GM12878 (cell line): ENCODE data around the gene C10orf71. TPM values are rescaled to one million over a fixed set of nuclear protein-coding genes. Genes with fewer than 3 reads are reported as not detected.

Experiments used
- ATAC-seq: fragments of 200-7000 bp; cut with Tn5 transposase; 3 replicates; pipeline ENCODE4 v1.9.1; 2020; ENCODE audit warnings: mild to moderate bottlenecking, moderate library complexity
- BruUV-seq: library from RNA; stranded (reverse); fragments of 400-500 nt; replicated peaks from 2 replicates; lab custom pipeline; 2021; lab: Mats Ljungman, UMichigan
- CTCF ChIA-PET: fragments of 300-600 bp; sonication (Branson Sonifier 250); formaldehyde crosslinking; extraction: SDS; loops from one replicate; lab custom pipeline; 2021; ENCODE audit warnings: inconsistent platforms; lab: Yijun Ruan, JAX
- POLR2A ChIA-PET: fragments of 350-600 bp; formaldehyde crosslinking; extraction: SDS; loops from one replicate; lab custom pipeline; 2021; ENCODE audit warnings: inconsistent platforms; lab: Charles Lee
- RAD21 ChIA-PET: fragments of 300-600 bp; sonication (Branson Sonifier 250); formaldehyde crosslinking; loops from one replicate; lab custom pipeline; 2023; ENCODE audit warnings: antibody characterized with exemption; ENCODE audit not compliant: unreplicated experiment; lab: Charles Lee
- SMC1A ChIA-PET: fragments of 300-600 bp; sonication (Branson Sonifier 250); formaldehyde crosslinking; loops from one replicate; lab custom pipeline; 2023; ENCODE audit not compliant: unreplicated experiment, uncharacterized antibody; lab: Charles Lee
- DNase-seq: peaks from one replicate; pipeline ENCODE4 v3.0.0-alpha.2; 2011; ENCODE audit warnings: low read depth, low spot score
- FAIRE-seq: peaks from 3 replicates; lab custom pipeline; 2011; peaks lifted over from hg19 to GRCh38; lab: Jason Lieb, UNC
- H2AFZ ChIP-seq: 2 replicates; pipeline ENCODE4 v1.6.0; 2011; ENCODE audit warnings: low read depth, low read length, control low read depth; ENCODE audit not compliant: control insufficient read depth
- H3K27ac ChIP-seq: 2 replicates; pipeline ENCODE4 v1.5.1; 2011; ENCODE audit warnings: control low read depth; ENCODE audit not compliant: control insufficient read depth, insufficient read depth
- H3K27me3 ChIP-seq, 2 experiments: replicated peaks in 1 of 2; 2 replicates each; pipeline versions ENCODE4 v1.6.0 to v1.6.1; 2011; ENCODE audit warnings: low read length in 1 of 2; ENCODE audit not compliant: control insufficient read depth in 2 of 2, insufficient read depth in 2 of 2
- H3K36me3 ChIP-seq, 2 experiments: 2 replicates each; pipeline ENCODE4 v1.5.1; 2011; ENCODE audit warnings: low read length in 1 of 2; ENCODE audit not compliant: control insufficient read depth in 2 of 2, insufficient read depth in 2 of 2
- H3K4me1 ChIP-seq: 2 replicates; pipeline ENCODE4 v1.6.1; 2011; ENCODE audit warnings: mild to moderate bottlenecking, low read length, moderate library complexity, mixed read lengths; ENCODE audit not compliant: control insufficient read depth, insufficient read depth
- H3K4me2 ChIP-seq: 2 replicates; pipeline ENCODE4 v1.6.0; 2011; ENCODE audit warnings: control low read depth; ENCODE audit not compliant: control insufficient read depth, insufficient read depth
- H3K4me3 ChIP-seq: fragments of 200-600 bp; sonication (generic); 2 replicates; pipeline ENCODE4 v1.5.1; 2016
- H3K79me2 ChIP-seq: 2 replicates; pipeline ENCODE4 v1.6.0; 2011; ENCODE audit warnings: low read length; ENCODE audit not compliant: control insufficient read depth, insufficient read depth
- H3K9ac ChIP-seq: 2 replicates; pipeline ENCODE4 v1.8.0; 2011; ENCODE audit warnings: low read length, control low read depth, mixed read lengths; ENCODE audit not compliant: control insufficient read depth, insufficient read depth
- H3K9me3 ChIP-seq: replicated peaks from 3 replicates; pipeline ENCODE4 v1.5.1; 2011; ENCODE audit warnings: mild to moderate bottlenecking, low read length; ENCODE audit not compliant: control insufficient read depth, insufficient read depth
- H4K20me1 ChIP-seq: 2 replicates; pipeline ENCODE4 v1.6.0; 2011; ENCODE audit not compliant: control insufficient read depth, insufficient read depth
- BACH1 ChIP-seq: fragments of 450-650 bp; IDR thresholded peaks from 2 replicates; pipeline ENCODE4 v1.6.1; 2017; ENCODE audit warnings: mild to moderate bottlenecking, borderline replicate concordance
- CBFB ChIP-seq: IDR thresholded peaks from 2 replicates; pipeline ENCODE4 v1.6.1; 2016; ENCODE audit warnings: antibody characterized with exemption, low read depth
- CBX3 ChIP-seq: fragments of 200-600 bp; sonication (generic); IDR thresholded peaks from 2 replicates; pipeline ENCODE4 v1.6.1; 2016; ENCODE audit warnings: low read depth, borderline replicate concordance
- DPF2 ChIP-seq: fragments of 450-650 bp; IDR thresholded peaks from 2 replicates; pipeline ENCODE4 v1.6.1; 2017; ENCODE audit warnings: mild to moderate bottlenecking
- HDAC2 ChIP-seq: fragments of 200-600 bp; sonication (generic); IDR thresholded peaks from 2 replicates; pipeline ENCODE4 v1.6.1; 2017
- NFIC ChIP-seq: IDR thresholded peaks from 2 replicates; pipeline ENCODE4 v1.6.1; 2012; ENCODE audit warnings: low read depth, mild to moderate bottlenecking, inconsistent platforms, low read length, moderate library complexity
- RAD21 ChIP-seq: IDR thresholded peaks from 2 replicates; pipeline ENCODE4 v1.6.1; 2011; ENCODE audit warnings: mild to moderate bottlenecking, low read depth, low read length, moderate library complexity; ENCODE audit not compliant: insufficient read depth
- RELA ChIP-seq: fragments of 450-650 bp; IDR thresholded peaks from 2 replicates; pipeline ENCODE4 v1.8.0; 2014; ENCODE audit warnings: borderline replicate concordance; ENCODE audit not compliant: partially characterized antibody
- SUZ12 ChIP-seq: fragments of 200-600 bp; sonication (generic); IDR thresholded peaks from one replicate; pipeline ENCODE4 v1.6.1; 2018; ENCODE audit warnings: antibody characterized with exemption, mild to moderate bottlenecking; ENCODE audit not compliant: unreplicated experiment
- ZZZ3 ChIP-seq: IDR thresholded peaks from 2 replicates; pipeline ENCODE4 v1.6.1; 2011; ENCODE audit warnings: low read depth; ENCODE audit not compliant: control insufficient read depth, insufficient read length
- WGBS: methylation state at CpG from one replicate; pipeline ENCODE4 v1.1.6; 2016; ENCODE audit warnings: low lambda C conversion rate; ENCODE audit not compliant: insufficient replicate concordance, insufficient coverage; ENCODE audit errors: missing lambda C conversion rate; 5-methylcytosine and 5-hydroxymethylcytosine counted together
- in situ Hi-C: fragments of 300-500 bp; cut with MboI; formaldehyde crosslinking; loops from 9 replicates; pipeline ENCODE4 v1.14.3; 2018; ENCODE audit warnings: mixed read lengths
- intact Hi-C: fragments of 100-400 bp; cut with micrococcal nuclease; formaldehyde crosslinking; loops from one replicate; pipeline ENCODE4 v1.14.2; 2022; ENCODE audit not compliant: unreplicated experiment
- polyA plus RNA-seq, 11 experiments: library from polyadenylated mRNA; depleted of rRNA in 4 of 11; unstranded in 6 of 11; stranded (reverse) in 5 of 11; fragments of >200 nt; fragmentation: Nextera tagmentation in 4 of 11; fragmentation: Illumina TruSeq in 1 of 11; extraction: Ambion mirVana in 4 of 11; extraction: Trizol in 1 of 11; gene quantifications; 1 replicate in 1 of 11; 2 replicates in 10 of 11; pipeline versions ENCODE4 v1.2.1 to v1.2.3, GENCODE V29; 2011 to 2016; ENCODE audit warnings: inconsistent platforms in 2 of 11, missing spikeins in 2 of 11, low read depth in 1 of 11
- total RNA-seq, 4 experiments: library from RNA; depleted of rRNA in 3 of 4; stranded (reverse); fragments of >200 nt in 3 of 4; fragmentation: Illumina TruSeq in 1 of 4; extraction: Trizol in 1 of 4; gene quantifications; 2 replicates each; pipeline versions ENCODE4 v1.2.1 to v1.2.3, GENCODE V29; 2013 to 2021

Gene C10orf71
- total and polyA plus RNA-seq, 10 of the 15 experiments (the other 5 are each of a cell fraction or from before 2014, with no cell fraction given) = not detected

DNA sequence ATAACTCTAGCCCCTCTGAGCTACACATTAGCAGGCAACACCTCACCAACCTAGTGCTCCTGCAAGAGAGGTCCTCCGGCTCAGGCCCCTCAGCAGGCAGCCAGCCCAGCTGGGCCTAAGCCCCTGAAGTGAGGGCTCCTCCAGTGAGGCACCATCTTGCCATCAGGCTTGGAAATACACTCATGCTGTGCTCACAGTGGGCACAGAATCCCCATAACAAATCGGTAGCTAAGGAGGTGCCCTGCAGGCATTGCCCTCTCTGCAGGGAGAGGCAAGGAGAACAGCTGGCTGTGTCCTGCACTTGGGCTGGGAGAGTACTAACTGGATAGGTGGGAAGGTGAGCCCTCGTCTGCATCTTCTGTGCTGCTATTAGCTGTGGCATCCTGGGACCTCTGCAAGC is 3.7 kb upstream of the C10orf71 start:
- no TSS peak for BruUV-seq
- DNase-seq (no peak), ATAC-seq (no peak), FAIRE-seq (no peak)
- Histone ChIP-seq H3K27ac (no peak overlapping the region), H3K4me2 (no peak overlapping the region), H3K27me3 (peaks cover 1 to 4% of the 10 kb centered on the region in 2 experiments; a peak in 3 of 4 replicates), H3K9ac (no peak overlapping the region), H2AFZ (no peak overlapping the region), H3K4me1 (peaks cover 13% of the 10 kb centered on the region), H3K9me3 (no peaks in the 10 kb centered on the region), H3K79me2 (no peaks in the 10 kb centered on the region), H3K36me3 (no peaks in the 10 kb centered on the region), H4K20me1 (no peaks in the 10 kb centered on the region), H3K4me3 (no peak overlapping the region)
- ChIA-PET SMC1A (no interaction called here), CTCF (interaction anchor here (0.7 to 1.4 kb wide), 2 partner anchors 96 to 101 kb away, joined by 3 read pairs; no protein-coding TSS in a partner anchor), RAD21 (no interaction called here), POLR2A (no interaction called here)
- TF ChIP-seq CBFB = no peak
- no peak for TF ChIP-seq RAD21
- no peak for TF ChIP-seq SUZ12
- TF ChIP-seq CBX3 = no peak
- TF ChIP-seq NFIC = no peak
- no peak for TF ChIP-seq HDAC2
- no peak for TF ChIP-seq DPF2
- TF ChIP-seq BACH1 = no peak
- no peak for TF ChIP-seq ZZZ3
- no peak for TF ChIP-seq RELA
- in situ Hi-C loops = no loop called here
- intact Hi-C loops = no loop called here
- whole genome bisulfite sequencing = 45% methylated on average over 3 of the region's 3 CpGs
